Upper lobe of left lung (tissue), 6 donors: ENCODE measurements around the gene TRIM38. TPM values are rescaled to one million over a fixed set of nuclear protein-coding genes. Genes with fewer than 3 reads are reported as not detected.
"Not testable (repeated sequence)": the region's sequence is repeated elsewhere in the genome, so short reads cannot be mapped to it uniquely, and the experiment has no call there.

Experiments used
- ATAC-seq, 2 donors: fragments of 200-7000 bp; cut with Tn5 transposase; one replicate each; pipeline ENCODE4 v1.9.1; 2022; ENCODE audit warnings: mild to moderate bottlenecking in 2 of 2, moderate library complexity in 2 of 2; ENCODE audit not compliant: low FRiP score in 2 of 2
- DNase-seq, 2 donors: peaks; one replicate each; pipeline ENCODE4 v3.0.0-alpha.2; 2019 to 2020
- H3K27ac ChIP-seq, 4 donors: fragments of 200-600 bp; sonication (generic); one replicate each; pipeline ENCODE4 v1.5.1; 2016 to 2019
- H3K27me3 ChIP-seq, 4 donors: fragments of 200-600 bp; sonication (generic); one replicate each; pipeline ENCODE4 v1.5.1; 2017 to 2019
- H3K36me3 ChIP-seq, 4 donors: fragments of 200-600 bp; sonication (generic); one replicate each; pipeline ENCODE4 v1.5.1; 2016 to 2019
- H3K4me1 ChIP-seq, 4 donors: fragments of 200-600 bp; sonication (generic); one replicate each; pipeline ENCODE4 v1.5.1; 2018 to 2019
- H3K4me3 ChIP-seq, 4 donors: fragments of 200-600 bp; sonication (generic); one replicate each; pipeline ENCODE4 v1.5.1; 2017 to 2019; ENCODE audit warnings: mild to moderate bottlenecking in 2 of 4, moderate library complexity in 1 of 4
- H3K9me3 ChIP-seq, 4 donors: fragments of 200-600 bp; sonication (generic); one replicate each; pipeline ENCODE4 v1.5.1; 2018 to 2019
- EP300 ChIP-seq, 4 donors: sonication (generic); formaldehyde crosslinking; IDR thresholded peaks; one replicate each; pipeline ENCODE4 v1.5.1; 2017; ENCODE audit warnings: antibody characterized with exemption in 4 of 4, control low read depth in 2 of 4
- POLR2A ChIP-seq, 4 donors: fragments of 450-650 bp; IDR thresholded peaks; one replicate each; pipeline ENCODE4 v1.5.1; 2016 to 2017; ENCODE audit warnings: antibody characterized with exemption in 4 of 4, mild to moderate bottlenecking in 2 of 4
- POLR2AphosphoS5 ChIP-seq, 2 donors: sonication (generic); formaldehyde crosslinking; IDR thresholded peaks; one replicate each; pipeline ENCODE4 v1.5.1; 2017; ENCODE audit warnings: antibody characterized with exemption in 2 of 2
- WGBS, 2 donors: methylation state at CpG; one replicate each; pipeline ENCODE4 v1.1.5; 2017 to 2018; 5-methylcytosine and 5-hydroxymethylcytosine counted together
- total RNA-seq, 6 donors: library from RNA; depleted of rRNA in 4 of 6; stranded (reverse); fragments of >200 nt in 4 of 6; gene quantifications; one replicate each; pipeline versions ENCODE4 v1.1.0 to v1.2.1, GENCODE V29; 2016 to 2021
- TF ChIP-seq, protein P1 (sequence below), 6 experiments: fragments of 450-650 bp in 4 of 6; fragments of 200-600 bp in 2 of 6; sonication (generic) in 2 of 6; IDR thresholded peaks; one replicate each; pipeline ENCODE4 v1.5.1; 2016 to 2019; ENCODE audit warnings: antibody characterized with exemption in 6 of 6
- donor health status: DM: no; HTN: no; CAD: no; lungs with moderate emphysema.
- donor health status: DM: no; HTN: yes; CAD: no; lungs with severe emphysema.

The TRIM38 gene
- total RNA-seq, 6 donors from 2014 or later: 9.0 to 22.0 (median 14.7) TPM

DNA sequence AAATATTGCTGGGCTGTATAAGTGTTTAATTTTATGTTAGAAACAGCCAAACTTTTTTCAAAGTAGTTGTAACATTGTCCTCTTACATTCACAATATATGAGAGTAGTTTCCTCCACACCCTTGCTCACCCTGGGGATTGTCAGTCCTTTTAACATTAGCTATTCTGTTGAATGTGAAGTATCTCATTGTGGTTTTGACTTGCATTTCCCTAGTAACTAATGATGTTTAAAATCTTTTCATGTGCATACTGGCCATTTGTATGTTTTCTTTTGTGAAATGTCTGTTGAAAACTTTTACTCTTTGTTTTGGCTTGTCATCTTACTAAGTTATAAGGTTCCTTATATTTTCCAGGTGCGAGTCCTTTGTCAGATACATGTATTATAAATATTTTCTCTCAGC is 32.9 kb downstream of the TRIM38 start:
- no peaks in the 10 kb centered on the region for H3K27me3 ChIP-seq
- H3K9me3 ChIP-seq: no peaks in the 10 kb centered on the region
- 97 to 98% methylated on average over 1 of the region's 1 CpG for WGBS, 2 donors

DNA sequence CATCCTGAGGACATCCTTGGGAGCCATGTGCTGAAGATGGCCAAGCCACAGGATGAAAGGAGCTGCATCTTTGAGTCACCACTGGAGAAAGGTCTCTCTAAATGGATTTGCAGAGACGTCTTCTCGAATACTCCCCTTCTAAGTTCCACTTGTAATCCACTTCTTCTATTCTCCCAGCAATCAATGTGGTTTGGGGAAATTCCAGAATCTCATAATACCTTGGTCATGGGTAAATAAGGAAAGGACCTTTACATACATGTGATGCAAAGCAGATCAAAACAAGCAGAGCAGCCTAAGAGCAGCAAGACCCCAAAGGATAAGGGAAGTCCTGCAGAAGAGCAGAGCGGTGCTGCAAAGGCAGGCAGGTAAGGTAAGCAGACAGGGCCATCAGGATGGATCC is 35.3 kb downstream of the TRIM38 start:
- DNase-seq (no peak), ATAC-seq (no peak)
- Histone ChIP-seq H3K9me3 (no peaks in the 10 kb centered on the region), H3K4me3 (no peak overlapping the region), H3K4me1 (peaks cover 7 to 11% (median 8%) of the 10 kb centered on the region in 4 donors), H3K27me3 (no peaks in the 10 kb centered on the region), H3K27ac (no peak overlapping the region), H3K36me3 (peaks cover 0 to 33% (median 0%) of the 10 kb centered on the region in 4 donors)
- TF ChIP-seq, protein P1, sequence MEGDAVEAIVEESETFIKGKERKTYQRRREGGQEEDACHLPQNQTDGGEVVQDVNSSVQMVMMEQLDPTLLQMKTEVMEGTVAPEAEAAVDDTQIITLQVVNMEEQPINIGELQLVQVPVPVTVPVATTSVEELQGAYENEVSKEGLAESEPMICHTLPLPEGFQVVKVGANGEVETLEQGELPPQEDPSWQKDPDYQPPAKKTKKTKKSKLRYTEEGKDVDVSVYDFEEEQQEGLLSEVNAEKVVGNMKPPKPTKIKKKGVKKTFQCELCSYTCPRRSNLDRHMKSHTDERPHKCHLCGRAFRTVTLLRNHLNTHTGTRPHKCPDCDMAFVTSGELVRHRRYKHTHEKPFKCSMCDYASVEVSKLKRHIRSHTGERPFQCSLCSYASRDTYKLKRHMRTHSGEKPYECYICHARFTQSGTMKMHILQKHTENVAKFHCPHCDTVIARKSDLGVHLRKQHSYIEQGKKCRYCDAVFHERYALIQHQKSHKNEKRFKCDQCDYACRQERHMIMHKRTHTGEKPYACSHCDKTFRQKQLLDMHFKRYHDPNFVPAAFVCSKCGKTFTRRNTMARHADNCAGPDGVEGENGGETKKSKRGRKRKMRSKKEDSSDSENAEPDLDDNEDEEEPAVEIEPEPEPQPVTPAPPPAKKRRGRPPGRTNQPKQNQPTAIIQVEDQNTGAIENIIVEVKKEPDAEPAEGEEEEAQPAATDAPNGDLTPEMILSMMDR (IDR thresholded peaks at IDR 0.05): no peak
- TF ChIP-seq POLR2AphosphoS5 (IDR thresholded peaks at IDR 0.05): no peak
- no peak for TF ChIP-seq EP300 (IDR thresholded peaks at IDR 0.05)
- no peak for TF ChIP-seq POLR2A (IDR thresholded peaks at IDR 0.05)
- WGBS, 2 donors: 80 to 83% methylated on average over 3 of the region's 3 CpGs

More for the DNA sequence above, 32.9 kb downstream of the TRIM38 start:
- no peak overlapping the region for H3K27ac ChIP-seq
- ATAC-seq (no peak), DNase-seq (no peak)
- H3K36me3 ChIP-seq: peaks cover 0 to 25% (median 0%) of the 10 kb centered on the region in 4 donors
- H3K4me1 ChIP-seq: peaks cover 7 to 17% (median 14%) of the 10 kb centered on the region in 4 donors
- no peak overlapping the region for H3K4me3 ChIP-seq
- TF ChIP-seq, protein P1 (IDR thresholded peaks at IDR 0.05): no peak
- TF ChIP-seq POLR2A (IDR thresholded peaks at IDR 0.05): no peak
- TF ChIP-seq EP300 (IDR thresholded peaks at IDR 0.05): no peak
- TF ChIP-seq POLR2AphosphoS5 (IDR thresholded peaks at IDR 0.05): no peak

DNA sequence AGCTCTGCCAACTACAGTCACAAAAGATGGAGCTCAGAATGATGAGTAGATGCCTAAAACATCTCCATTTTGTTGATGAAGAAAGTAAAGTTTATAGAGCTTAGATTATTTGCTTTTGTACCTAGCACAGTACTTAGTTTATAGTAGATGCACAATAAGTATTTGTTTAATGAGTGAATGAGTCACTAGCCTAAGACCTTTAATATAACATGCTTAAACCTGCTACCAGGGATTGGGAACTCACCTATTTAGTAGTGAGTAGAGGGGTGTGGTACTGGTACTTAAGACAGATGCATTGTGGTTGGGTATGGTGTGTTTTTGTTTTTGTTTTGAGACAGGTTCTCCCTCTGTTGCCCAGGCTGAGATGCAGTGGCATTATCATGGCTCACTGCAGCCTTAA is 35.8 kb downstream of the TRIM38 start:
- DNase-seq (no peak), ATAC-seq (no peak)
- Histone ChIP-seq H3K27ac (no peak overlapping the region), H3K4me1 (peaks cover 6 to 7% (median 7%) of the 10 kb centered on the region in 4 donors), H3K9me3 (no peaks in the 10 kb centered on the region), H3K4me3 (no peak overlapping the region), H3K27me3 (no peaks in the 10 kb centered on the region), H3K36me3 (peaks cover 0 to 33% (median 0%) of the 10 kb centered on the region in 4 donors)
- TF ChIP-seq, protein P1 (IDR thresholded peaks at IDR 0.05): no peak
- no peak for TF ChIP-seq POLR2A (IDR thresholded peaks at IDR 0.05)
- TF ChIP-seq EP300 (IDR thresholded peaks at IDR 0.05): no peak
- no peak for TF ChIP-seq POLR2AphosphoS5 (IDR thresholded peaks at IDR 0.05)

DNA sequence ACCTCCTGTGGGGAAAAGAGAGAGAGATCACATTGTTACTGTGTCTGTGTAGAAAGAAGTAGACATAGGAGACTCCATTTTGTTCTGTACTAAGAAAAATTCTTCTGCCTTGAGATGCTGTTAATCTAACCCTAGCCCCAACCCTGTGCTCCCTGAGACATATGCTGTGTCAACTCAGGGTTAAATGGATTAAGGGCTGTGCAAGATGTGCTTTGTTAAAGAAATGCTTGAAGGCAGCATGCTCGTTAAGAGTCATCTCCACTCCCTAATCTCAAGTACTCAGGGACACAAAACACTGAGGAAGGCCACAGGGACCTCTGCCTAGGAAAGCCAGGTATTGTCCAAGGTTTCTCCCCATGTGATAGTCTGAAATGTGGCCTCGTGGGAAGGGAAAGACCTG is 36.6 kb downstream of the TRIM38 start:
- H3K27ac ChIP-seq, H3K9me3 ChIP-seq, DNase-seq, ATAC-seq, H3K4me3 ChIP-seq, H3K4me1 ChIP-seq, H3K27me3 ChIP-seq: not testable (repeated sequence)
- H3K36me3 ChIP-seq: peaks cover 0 to 33% (median 0%) of the 10 kb centered on the region in 4 donors
- WGBS, 2 donors: 34 to 61% methylated on average over 2 of the region's 2 CpGs

DNA sequence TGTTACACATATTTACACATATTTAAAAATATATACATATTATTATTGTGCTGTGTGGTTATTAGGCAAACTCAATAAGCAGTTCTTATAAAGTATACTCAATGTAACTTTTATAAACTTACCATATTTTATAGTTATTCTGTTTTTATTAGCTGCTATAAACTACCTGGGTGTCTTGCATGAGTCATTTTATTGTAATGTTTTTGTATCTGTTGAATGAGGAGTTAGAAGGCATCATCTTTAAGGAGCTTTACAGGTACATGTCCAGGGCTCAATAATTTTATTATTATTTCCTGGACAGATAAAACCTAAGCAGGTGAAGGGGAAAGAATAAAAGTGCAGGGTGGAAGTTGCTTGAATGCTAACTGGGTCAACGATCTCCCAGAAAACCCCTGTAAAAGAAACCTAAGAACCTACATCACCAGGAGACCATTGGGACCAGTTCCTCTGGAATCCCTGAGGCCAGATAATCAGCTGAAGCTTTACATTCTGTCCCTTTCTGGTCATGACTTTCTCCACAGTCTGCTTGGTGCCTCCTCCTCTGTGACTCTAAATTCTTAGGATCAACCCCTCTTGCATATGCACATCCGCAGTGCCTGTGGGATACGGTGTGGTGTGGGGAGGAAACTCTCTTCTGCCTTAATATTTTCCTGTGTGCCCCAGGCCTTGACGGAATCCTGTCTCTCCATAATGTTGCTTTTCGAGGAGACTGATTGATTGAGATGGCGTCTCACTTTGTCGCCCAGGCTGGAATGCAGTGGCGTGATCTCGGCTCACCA is 38.0 kb downstream of the TRIM38 start:
- DNase-seq (no peak), ATAC-seq (no peak)
- WGBS, 2 donors: 90 to 95% methylated on average over 9 of the region's 9 CpGs
- no peak overlapping the region for H3K4me3 ChIP-seq
- H3K9me3 ChIP-seq: no peaks in the 10 kb centered on the region
- peaks cover 0 to 3% (median 0%) of the 10 kb centered on the region in 4 donors for H3K4me1 ChIP-seq
- no peaks in the 10 kb centered on the region for H3K27me3 ChIP-seq
- TF ChIP-seq EP300 (IDR thresholded peaks at IDR 0.05) (no peak), POLR2A (IDR thresholded peaks at IDR 0.05) (no peak), POLR2AphosphoS5 (IDR thresholded peaks at IDR 0.05) (no peak)
- TF ChIP-seq, protein P1 (IDR thresholded peaks at IDR 0.05): no peak
- H3K27ac ChIP-seq: no peak overlapping the region
- peaks cover 0 to 33% (median 0%) of the 10 kb centered on the region in 4 donors for H3K36me3 ChIP-seq
